ENCODE data around the gene TMEM107.

GRCh38 chr17:8189711-8190477, 13.7 kb upstream of the TMEM107 start, which contains the start of gene BORCS6:
- TF ChIP-seq EZH2 (optimal IDR thresholded peaks at IDR 0.05; ENCODE audit: low read depth, low read length) (no peak), CTCF (IDR thresholded peaks at IDR 0.05; ENCODE audit: low read length) (peak; percentile 18; the same call in 1 of the 2 replicates), EZH2phosphoT487 (IDR thresholded peaks at IDR 0.05; ENCODE audit: low read length) (no peak)

Measured in MM.1S (cell line).